ENCODE results near the gene DUSP16.
"Not testable (repeated sequence)": the region's sequence is repeated elsewhere in the genome, so short reads cannot be mapped to it uniquely, and the experiment has no call there.

DUSP16 gene

GRCh38 chr12:12519354-12519998 is 43.2 kb downstream of the DUSP16 start:
- no peak for DNase-seq

- DNase-seq, result no peak
Measured at GRCh38 chr12:12518919-12519318, 43.7 kb downstream of the DUSP16 start.

- DNase-seq, result no peak
Measured at GRCh38 chr12:12518464-12518845, 44.2 kb downstream of the DUSP16 start.

GRCh38 chr12:12513416-12514006 is 49.2 kb downstream of the DUSP16 start:
- DNase-seq, result no peak

- DNase-seq, result no peak
Measured at GRCh38 chr12:12511895-12512711, 50.6 kb downstream of the DUSP16 start.

GRCh38 chr12:12511021-12511783 is 51.5 kb downstream of the DUSP16 start:
- DNase-seq, result no peak

GRCh38 chr12:12510551-12510950 is 52.1 kb downstream of the DUSP16 start:
- DNase-seq, result no peak

- no peak for DNase-seq
Measured at GRCh38 chr12:12510141-12510540, 52.5 kb downstream of the DUSP16 start.

GRCh38 chr12:12508612-12509011 is 54.1 kb downstream of the DUSP16 start:
- no peak for DNase-seq

- no peak for DNase-seq
Measured at GRCh38 chr12:12507121-12507520, 55.5 kb downstream of the DUSP16 start.

GRCh38 chr12:12506496-12506890 is 56.2 kb downstream of the DUSP16 start:
- DNase-seq, result no peak

GRCh38 chr12:12505544-12506495 is 56.8 kb downstream of the DUSP16 start:
- DNase-seq, result peak; percentile 19 to 32

GRCh38 chr12:12503384-12504078 is 59.1 kb downstream of the DUSP16 start:
- peak; percentile 29 to 32 for DNase-seq

- DNase-seq, result no peak
Measured at GRCh38 chr12:12502815-12503151, 59.9 kb downstream of the DUSP16 start.

- DNase-seq, result not testable (repeated sequence)
Measured at GRCh38 chr12:12502130-12502814, 60.4 kb downstream of the DUSP16 start.

GRCh38 chr12:12501121-12501520 is 61.5 kb downstream of the DUSP16 start:
- DNase-seq, result no peak

GRCh38 chr12:12499909-12500604 is 62.6 kb downstream of the DUSP16 start:
- DNase-seq, result no peak

- no peak for DNase-seq
Measured at GRCh38 chr12:12498210-12498609, 64.5 kb downstream of the DUSP16 start.

GRCh38 chr12:12495536-12495935 is 67.1 kb downstream of the DUSP16 start:
- DNase-seq, result no peak

GRCh38 chr12:12492547-12492946 is 70.1 kb downstream of the DUSP16 start:
- DNase-seq, result no peak

All from activated CD4-positive, alpha-beta T cell treated with anti-CD3 and anti-CD28 coated beads for 4 hours (primary cell).